ENCODE measurements around the gene CLDN14. TPM values are rescaled to one million over a fixed set of nuclear protein-coding genes. Genes with fewer than 3 reads are reported as not detected.

CLDN14 gene
- total RNA-seq, 1 donor from 2014 or later, result 0.58 TPM

DNA sequence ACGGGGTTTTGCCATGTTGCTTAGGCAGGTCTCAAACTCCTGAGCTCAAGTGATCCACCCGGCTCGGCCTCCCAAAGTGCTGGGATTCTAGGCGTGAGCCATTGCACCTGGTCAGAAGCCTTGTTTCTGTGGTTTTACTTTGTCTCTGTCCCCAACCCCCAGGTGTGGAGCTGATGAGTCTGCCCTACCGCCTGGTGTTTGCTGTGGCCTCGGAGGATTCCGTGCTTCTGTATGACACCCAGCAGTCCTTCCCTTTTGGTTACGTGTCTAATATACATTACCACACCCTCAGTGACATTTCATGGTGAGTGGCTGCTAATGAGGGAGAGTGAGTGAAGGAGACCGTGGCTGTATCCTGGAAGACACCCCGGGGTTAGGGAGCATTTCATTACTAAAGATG is 68.6 kb downstream of the CLDN14 start:
- ChIA-PET POLR2A (no interaction called here), CTCF (no interaction called here)
- H3K36me3 Mint-ChIP-seq (ENCODE audit: low read depth), result peaks cover 30% of the 10 kb centered on the region
- ATAC-seq (ENCODE audit: low read depth) (no peak), DNase-seq (no peak)
- H3K27ac Mint-ChIP-seq, result no peak overlapping the region
- intact Hi-C loops (cut with micrococcal nuclease), result no loop called here
- TF ChIP-seq CTCF (IDR thresholded peaks at IDR 0.05), result no peak
- no peaks in the 10 kb centered on the region for H3K27me3 Mint-ChIP-seq
- H3K4me1 Mint-ChIP-seq, result no peaks in the 10 kb centered on the region
- H3K4me3 Mint-ChIP-seq, result no peak overlapping the region
- no peaks in the 10 kb centered on the region for H3K9me3 Mint-ChIP-seq

Other genes starting within 250 kb of the CLDN14 start
- gene MORC3, start 159.9 kb downstream of the CLDN14 start, total RNA-seq, result 55.4 and 65.6 TPM in 2 replicates
- gene CHAF1B, start 94.7 kb downstream of the CLDN14 start, total RNA-seq, result 5.6 and 6.2 TPM in 2 replicates
- not detected in 2 replicates for gene SIM2, start 219.0 kb upstream of the CLDN14 start, total RNA-seq

Data from activated B cell treated with CpG ODN at 0.5 μM for 24 hours (primary cell).